HUES6 (cell line): ENCODE measurements around the gene UBASH3A.

Source experiments
- H3K27ac ChIP-seq: 2 replicates; pipeline ENCODE4 v1.7.0; 2013; ENCODE audit warnings: low read depth, mild to moderate bottlenecking, low read length, inconsistent platforms
- H3K27me3 ChIP-seq: 2 replicates; pipeline ENCODE4 v1.6.1; 2013; ENCODE audit warnings: low read length; ENCODE audit not compliant: control insufficient read depth, insufficient read depth
- H3K36me3 ChIP-seq: 2 replicates; pipeline ENCODE4 v1.6.1; 2013; ENCODE audit warnings: low read length; ENCODE audit not compliant: control insufficient read depth, insufficient read depth
- H3K4me1 ChIP-seq: 2 replicates; pipeline ENCODE4 v1.6.1; 2013; ENCODE audit warnings: low read length; ENCODE audit not compliant: control insufficient read depth, insufficient read depth
- H3K4me3 ChIP-seq: 2 replicates; pipeline ENCODE4 v1.5.1; 2013; ENCODE audit warnings: low read depth, low read length
- H3K9ac ChIP-seq: one replicate; pipeline ENCODE4 v1.6.1; 2013; ENCODE audit warnings: mild to moderate bottlenecking, low read length
- H3K9me3 ChIP-seq: 2 replicates; pipeline ENCODE4 v1.6.1; 2013; ENCODE audit warnings: low read depth, low read length; ENCODE audit not compliant: control insufficient read depth, insufficient read depth

UBASH3A gene

DNA sequence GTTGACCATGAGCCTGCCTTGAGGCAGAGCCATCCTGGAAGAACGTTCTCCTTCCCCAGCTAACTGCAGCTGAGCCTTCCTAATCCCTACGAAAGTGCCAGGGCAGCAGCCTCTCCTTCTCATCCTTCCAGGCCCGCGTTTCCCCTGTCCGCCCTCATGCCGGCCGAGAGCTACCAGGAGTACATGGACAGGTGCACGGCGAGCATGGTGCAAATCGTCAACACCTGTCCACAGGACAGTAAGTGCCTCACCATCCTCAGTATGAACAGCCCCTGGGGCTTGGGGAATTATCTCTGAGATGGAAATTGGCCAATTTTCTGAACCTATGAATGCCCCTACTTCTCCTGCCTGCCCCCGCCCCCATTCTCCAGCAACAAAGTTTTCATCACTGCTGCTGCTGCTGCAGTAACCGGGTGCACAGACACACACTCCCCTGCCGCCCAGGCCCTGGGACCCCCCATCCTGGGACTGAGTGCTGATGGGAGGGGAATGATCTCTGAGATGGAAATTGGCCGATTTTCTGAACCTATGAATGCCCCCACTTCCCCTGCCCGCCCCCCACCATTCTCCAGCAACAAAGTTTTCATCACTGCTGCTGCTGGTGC, 39.6 kb downstream of the UBASH3A start:
- H3K36me3 ChIP-seq = no peaks in the 10 kb centered on the region
- no peak overlapping the region for H3K27ac ChIP-seq
- 0 out of 2 replicates have a peak, but pooled peaks cover 3% of the 10 kb centered on the region for H3K27me3 ChIP-seq
- H3K4me3 ChIP-seq = no peak overlapping the region
- no peak overlapping the region for H3K9ac ChIP-seq
- H3K4me1 ChIP-seq = no peaks in the 10 kb centered on the region
- no peaks in the 10 kb centered on the region for H3K9me3 ChIP-seq

DNA sequence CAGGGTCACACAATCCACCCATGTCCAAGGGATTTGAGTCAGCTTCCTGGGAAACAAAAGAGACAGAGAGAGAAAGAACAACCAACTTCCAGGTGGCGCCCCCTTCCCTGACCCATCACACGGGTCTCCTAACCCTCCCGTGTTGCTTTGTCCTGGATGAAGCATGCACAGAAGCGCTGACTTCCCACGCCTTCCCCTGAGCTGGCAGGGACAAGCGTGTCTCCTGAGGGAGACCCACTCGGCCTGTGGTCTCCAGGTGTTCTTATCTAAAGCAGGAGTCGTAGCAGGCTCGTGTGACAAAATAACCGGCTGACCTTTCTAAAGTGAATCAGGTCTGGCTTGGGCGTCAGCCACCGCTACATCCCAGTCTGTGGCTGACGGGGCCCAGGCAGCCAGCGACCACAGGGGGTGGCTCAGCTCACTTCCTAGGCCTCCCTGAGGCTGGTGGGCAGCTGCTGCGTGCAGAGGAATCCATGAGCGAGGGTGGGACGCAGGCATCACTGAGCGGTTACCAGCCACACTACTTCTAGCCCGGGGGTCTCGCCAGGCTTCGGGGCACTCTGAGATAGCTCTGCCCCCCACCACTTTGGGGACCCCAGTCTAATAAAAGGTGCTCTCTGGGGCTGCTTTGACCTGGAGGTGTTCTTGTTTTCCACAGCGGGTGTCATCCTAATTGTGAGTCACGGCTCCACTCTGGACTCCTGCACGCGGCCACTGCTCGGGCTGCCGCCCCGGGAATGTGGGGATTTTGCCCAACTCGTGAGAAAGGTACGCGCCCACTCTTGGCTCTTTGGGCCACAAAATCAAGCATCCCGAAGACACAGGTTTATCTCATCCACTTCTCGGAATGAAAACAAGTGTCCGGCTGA, 40.4 kb downstream of the UBASH3A start:
- Histone ChIP-seq H3K27ac (no peak overlapping the region), H3K9me3 (no peaks in the 10 kb centered on the region), H3K36me3 (no peaks in the 10 kb centered on the region), H3K4me1 (0 out of 2 replicates have a peak, but pooled peaks cover under 1% of the 10 kb centered on the region), H3K4me3 (no peak overlapping the region), H3K27me3 (0 out of 2 replicates have a peak, but pooled peaks cover 3% of the 10 kb centered on the region), H3K9ac (no peak overlapping the region)

GRCh38 chr21:42444745-42445059, 41.0 kb downstream of the UBASH3A start:
- H3K27me3 ChIP-seq = 0 out of 2 replicates have a peak, but pooled peaks cover 3% of the 10 kb centered on the region
- H3K36me3 ChIP-seq = no peaks in the 10 kb centered on the region
- H3K9ac ChIP-seq = no peak overlapping the region
- H3K9me3 ChIP-seq = no peaks in the 10 kb centered on the region
- no peak overlapping the region for H3K4me3 ChIP-seq
- H3K4me1 ChIP-seq = peaks cover 6% of the 10 kb centered on the region
- H3K27ac ChIP-seq = no peak overlapping the region

DNA sequence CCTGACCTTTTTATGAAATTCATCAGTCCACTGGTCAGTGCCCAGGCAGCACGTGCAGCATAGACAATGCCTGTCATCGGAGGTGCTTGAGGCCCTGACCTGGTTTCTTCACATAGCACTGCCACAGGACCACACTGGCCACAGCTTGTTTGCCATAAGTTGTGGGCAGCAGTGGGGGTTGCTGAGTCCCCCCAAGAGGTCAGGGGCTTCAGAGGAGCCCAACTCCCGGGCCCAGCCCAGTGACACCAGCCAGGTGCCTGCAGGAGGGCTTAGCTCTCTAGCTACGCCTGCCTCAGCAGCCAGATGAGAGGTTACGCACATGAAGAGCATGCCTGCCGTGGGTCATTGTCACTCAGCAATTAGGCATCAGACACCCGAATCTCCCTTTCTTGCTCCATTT, 41.6 kb downstream of the UBASH3A start:
- Histone ChIP-seq H3K27ac (no peak overlapping the region), H3K9ac (no peak overlapping the region), H3K9me3 (no peaks in the 10 kb centered on the region), H3K4me3 (no peak overlapping the region), H3K4me1 (peaks cover 7% of the 10 kb centered on the region), H3K36me3 (no peaks in the 10 kb centered on the region), H3K27me3 (0 out of 2 replicates have a peak, but pooled peaks cover 3% of the 10 kb centered on the region)

DNA sequence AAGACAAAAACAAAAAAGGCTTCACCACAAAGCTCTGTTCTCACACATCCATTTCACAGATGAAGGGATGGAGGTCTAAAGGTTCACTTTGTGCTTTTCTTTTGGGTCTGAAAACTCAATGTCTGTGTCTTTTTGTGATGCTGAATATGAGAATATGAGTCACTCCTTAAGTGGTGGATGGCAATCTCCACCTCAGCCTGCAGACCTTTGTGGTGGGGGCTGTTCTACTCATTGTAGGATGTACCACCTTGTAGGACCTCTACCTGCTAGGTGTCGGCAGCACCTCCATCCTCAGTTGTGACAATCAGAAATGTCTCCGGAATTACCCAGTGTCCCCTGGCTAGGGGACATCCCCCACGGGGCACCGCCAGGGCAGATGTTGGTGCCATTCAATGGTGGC, 42.8 kb downstream of the UBASH3A start:
- H3K27ac ChIP-seq = no peak overlapping the region
- 0 out of 2 replicates have a peak, but pooled peaks cover 3% of the 10 kb centered on the region for H3K27me3 ChIP-seq
- H3K36me3 ChIP-seq = no peaks in the 10 kb centered on the region
- no peaks in the 10 kb centered on the region for H3K9me3 ChIP-seq
- peaks cover 10% of the 10 kb centered on the region for H3K4me1 ChIP-seq
- H3K4me3 ChIP-seq = no peak overlapping the region
- no peak overlapping the region for H3K9ac ChIP-seq

DNA sequence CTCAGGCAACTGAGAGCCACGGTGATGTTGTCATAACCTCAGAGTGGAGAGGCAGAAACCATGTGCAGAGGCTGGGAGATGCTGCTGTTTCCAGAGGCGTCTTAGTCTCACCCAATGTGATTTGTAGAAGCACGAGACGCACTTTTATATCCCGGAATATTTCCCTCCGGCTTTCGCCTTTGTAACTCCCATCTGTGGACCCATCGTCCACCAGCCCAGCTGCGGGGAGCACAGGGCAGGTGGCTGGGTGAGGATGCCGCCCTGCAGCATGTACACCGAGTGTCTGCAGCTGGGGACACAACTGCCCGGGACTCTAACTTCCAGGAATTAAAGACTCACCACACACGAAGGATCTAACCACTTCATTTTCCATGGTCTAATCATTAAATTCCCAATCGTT, 43.5 kb downstream of the UBASH3A start:
- H3K27me3 ChIP-seq = 0 out of 2 replicates have a peak, but pooled peaks cover 3% of the 10 kb centered on the region
- no peaks in the 10 kb centered on the region for H3K36me3 ChIP-seq
- no peak overlapping the region for H3K27ac ChIP-seq
- no peaks in the 10 kb centered on the region for H3K9me3 ChIP-seq
- H3K9ac ChIP-seq = no peak overlapping the region
- H3K4me1 ChIP-seq = peaks cover 10% of the 10 kb centered on the region
- no peak overlapping the region for H3K4me3 ChIP-seq

- no peak overlapping the region for H3K27ac ChIP-seq
- no peak overlapping the region for H3K9ac ChIP-seq
- H3K27me3 ChIP-seq = 0 out of 2 replicates have a peak, but pooled peaks cover 3% of the 10 kb centered on the region
- no peaks in the 10 kb centered on the region for H3K36me3 ChIP-seq
- no peaks in the 10 kb centered on the region for H3K9me3 ChIP-seq
- peaks cover 10% of the 10 kb centered on the region for H3K4me1 ChIP-seq
- no peak overlapping the region for H3K4me3 ChIP-seq
These were observed 44.0 kb downstream of the UBASH3A start for GRCh38 chr21:42447732-42448131.

- Histone ChIP-seq H3K9ac (no peak overlapping the region), H3K27me3 (no peaks in the 10 kb centered on the region), H3K4me3 (no peak overlapping the region), H3K27ac (no peak overlapping the region), H3K9me3 (no peaks in the 10 kb centered on the region), H3K36me3 (no peaks in the 10 kb centered on the region), H3K4me1 (peaks cover 10% of the 10 kb centered on the region)
These were observed 45.0 kb downstream of the UBASH3A start for GRCh38 chr21:42448686-42449085.

DNA sequence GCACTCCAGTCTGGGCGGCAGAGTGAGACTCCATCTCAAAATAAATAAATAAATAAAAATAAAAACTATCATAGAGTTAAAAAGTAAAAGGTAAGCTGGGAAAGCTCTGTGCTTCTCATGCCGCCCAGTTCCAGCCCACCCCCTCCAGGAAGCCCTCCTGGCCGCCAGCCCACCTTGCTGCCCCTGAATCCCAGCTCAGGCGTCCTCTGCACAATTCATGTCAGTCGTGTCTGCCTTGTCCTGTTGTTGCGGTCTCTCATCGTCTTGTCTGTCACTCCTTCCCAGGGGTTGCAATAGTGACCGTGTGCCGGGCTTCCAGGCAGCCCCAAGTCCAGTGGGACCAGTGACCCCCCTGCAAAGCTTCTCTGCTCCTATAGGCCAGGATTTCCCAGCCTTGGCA, 48.2 kb downstream of the UBASH3A start:
- Histone ChIP-seq H3K27ac (no peak overlapping the region), H3K36me3 (no peaks in the 10 kb centered on the region), H3K9me3 (no peaks in the 10 kb centered on the region), H3K4me3 (no peak overlapping the region), H3K27me3 (no peaks in the 10 kb centered on the region), H3K4me1 (peaks cover 15% of the 10 kb centered on the region), H3K9ac (no peak overlapping the region)

- peaks cover 15% of the 10 kb centered on the region for H3K4me1 ChIP-seq
- no peaks in the 10 kb centered on the region for H3K36me3 ChIP-seq
- H3K9me3 ChIP-seq = peaks cover 2% of the 10 kb centered on the region; the same call in 1 of the 2 replicates
- H3K9ac ChIP-seq = no peak overlapping the region
- H3K27me3 ChIP-seq = no peaks in the 10 kb centered on the region
- H3K4me3 ChIP-seq = no peak overlapping the region
- H3K27ac ChIP-seq = no peak overlapping the region
These were observed 48.9 kb downstream of the UBASH3A start for GRCh38 chr21:42452401-42453223.
